Measurements from ENCODE around the gene TP63.

DNA sequence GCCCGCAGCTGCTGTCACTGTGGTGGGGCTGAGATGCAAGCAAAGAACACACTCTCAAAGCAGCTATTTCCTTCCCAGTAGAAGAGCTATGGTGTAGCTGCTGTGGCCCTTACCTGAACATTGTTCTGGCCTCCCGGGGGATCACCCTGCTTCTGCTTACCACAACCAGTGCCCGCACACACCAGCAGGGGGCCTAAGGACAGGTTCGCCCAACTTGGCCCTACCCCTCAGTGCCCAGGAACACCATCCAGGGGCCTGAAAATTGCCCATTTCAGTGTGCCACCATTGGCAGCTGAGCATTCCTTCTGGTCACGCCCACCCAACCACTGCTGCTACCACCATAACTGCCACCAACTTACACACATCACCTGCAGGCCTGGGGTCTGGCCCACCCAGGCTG lies 113.0 kb downstream of the TP63 start:
- TF ChIP-seq EP300 (conservative IDR thresholded peaks at IDR 0.05; ENCODE audit: poor library complexity, severe bottlenecking): no peak
- no peak for TF ChIP-seq TAF1 (IDR thresholded peaks at IDR 0.05; ENCODE audit: low read depth)
- TF ChIP-seq, protein P1, sequence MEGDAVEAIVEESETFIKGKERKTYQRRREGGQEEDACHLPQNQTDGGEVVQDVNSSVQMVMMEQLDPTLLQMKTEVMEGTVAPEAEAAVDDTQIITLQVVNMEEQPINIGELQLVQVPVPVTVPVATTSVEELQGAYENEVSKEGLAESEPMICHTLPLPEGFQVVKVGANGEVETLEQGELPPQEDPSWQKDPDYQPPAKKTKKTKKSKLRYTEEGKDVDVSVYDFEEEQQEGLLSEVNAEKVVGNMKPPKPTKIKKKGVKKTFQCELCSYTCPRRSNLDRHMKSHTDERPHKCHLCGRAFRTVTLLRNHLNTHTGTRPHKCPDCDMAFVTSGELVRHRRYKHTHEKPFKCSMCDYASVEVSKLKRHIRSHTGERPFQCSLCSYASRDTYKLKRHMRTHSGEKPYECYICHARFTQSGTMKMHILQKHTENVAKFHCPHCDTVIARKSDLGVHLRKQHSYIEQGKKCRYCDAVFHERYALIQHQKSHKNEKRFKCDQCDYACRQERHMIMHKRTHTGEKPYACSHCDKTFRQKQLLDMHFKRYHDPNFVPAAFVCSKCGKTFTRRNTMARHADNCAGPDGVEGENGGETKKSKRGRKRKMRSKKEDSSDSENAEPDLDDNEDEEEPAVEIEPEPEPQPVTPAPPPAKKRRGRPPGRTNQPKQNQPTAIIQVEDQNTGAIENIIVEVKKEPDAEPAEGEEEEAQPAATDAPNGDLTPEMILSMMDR (IDR thresholded peaks at IDR 0.05; ENCODE audit: poor library complexity, severe bottlenecking): no peak
- TF ChIP-seq, protein P2, sequence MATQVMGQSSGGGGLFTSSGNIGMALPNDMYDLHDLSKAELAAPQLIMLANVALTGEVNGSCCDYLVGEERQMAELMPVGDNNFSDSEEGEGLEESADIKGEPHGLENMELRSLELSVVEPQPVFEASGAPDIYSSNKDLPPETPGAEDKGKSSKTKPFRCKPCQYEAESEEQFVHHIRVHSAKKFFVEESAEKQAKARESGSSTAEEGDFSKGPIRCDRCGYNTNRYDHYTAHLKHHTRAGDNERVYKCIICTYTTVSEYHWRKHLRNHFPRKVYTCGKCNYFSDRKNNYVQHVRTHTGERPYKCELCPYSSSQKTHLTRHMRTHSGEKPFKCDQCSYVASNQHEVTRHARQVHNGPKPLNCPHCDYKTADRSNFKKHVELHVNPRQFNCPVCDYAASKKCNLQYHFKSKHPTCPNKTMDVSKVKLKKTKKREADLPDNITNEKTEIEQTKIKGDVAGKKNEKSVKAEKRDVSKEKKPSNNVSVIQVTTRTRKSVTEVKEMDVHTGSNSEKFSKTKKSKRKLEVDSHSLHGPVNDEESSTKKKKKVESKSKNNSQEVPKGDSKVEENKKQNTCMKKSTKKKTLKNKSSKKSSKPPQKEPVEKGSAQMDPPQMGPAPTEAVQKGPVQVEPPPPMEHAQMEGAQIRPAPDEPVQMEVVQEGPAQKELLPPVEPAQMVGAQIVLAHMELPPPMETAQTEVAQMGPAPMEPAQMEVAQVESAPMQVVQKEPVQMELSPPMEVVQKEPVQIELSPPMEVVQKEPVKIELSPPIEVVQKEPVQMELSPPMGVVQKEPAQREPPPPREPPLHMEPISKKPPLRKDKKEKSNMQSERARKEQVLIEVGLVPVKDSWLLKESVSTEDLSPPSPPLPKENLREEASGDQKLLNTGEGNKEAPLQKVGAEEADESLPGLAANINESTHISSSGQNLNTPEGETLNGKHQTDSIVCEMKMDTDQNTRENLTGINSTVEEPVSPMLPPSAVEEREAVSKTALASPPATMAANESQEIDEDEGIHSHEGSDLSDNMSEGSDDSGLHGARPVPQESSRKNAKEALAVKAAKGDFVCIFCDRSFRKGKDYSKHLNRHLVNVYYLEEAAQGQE (IDR thresholded peaks at IDR 0.05; ENCODE audit: borderline replicate concordance): no peak
- TF ChIP-seq SMC3 (conservative IDR thresholded peaks at IDR 0.05; ENCODE audit: poor library complexity): no peak
- no peak for TF ChIP-seq POLR2AphosphoS5 (IDR thresholded peaks at IDR 0.05)
